ENCODE data around the gene KCNJ4. TPM values are rescaled to one million over a fixed set of nuclear protein-coding genes. Genes with fewer than 3 reads are reported as not detected.
A peak's percentile ranks its signal among the peaks of the same experiment; 100 is the strongest.

Gene KCNJ4
- total RNA-seq, 1 experiment from 2014 or later, result 0.92 TPM

DNA sequence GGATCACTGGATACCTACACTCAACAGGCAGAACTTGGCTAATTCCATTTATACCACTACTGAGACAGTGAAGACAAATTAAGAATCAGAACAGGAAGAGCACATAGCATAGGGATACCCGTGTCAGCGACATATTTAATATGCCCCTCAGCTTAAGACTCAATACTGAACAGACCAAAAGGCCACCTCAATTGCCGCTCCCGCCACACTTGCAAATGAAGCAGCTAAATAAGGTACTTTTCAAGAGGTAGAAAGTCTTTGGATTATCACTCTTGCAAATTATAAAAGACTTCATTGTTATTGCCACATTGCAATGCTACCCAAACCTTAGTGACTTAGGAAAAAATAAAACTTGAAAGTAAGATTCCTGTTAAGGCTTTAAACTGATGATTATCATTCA lies 48.0 kb upstream of the KCNJ4 start:
- peaks cover 54 to 76% (median 73%) of the 10 kb centered on the region in 3 experiments for H3K36me3 Mint-ChIP-seq (ENCODE audit: insufficient read depth in 1 of 3, low read depth in 3 of 3)

More for the DNA sequence above, 48.0 kb upstream of the KCNJ4 start:
- WGBS (ENCODE audit: extremely low coverage, insufficient read length, low lambda C conversion rate), result no CpG with 5 or more reads among the region's 4 CpGs
- no peak overlapping the region for H2AFZ ChIP-seq (ENCODE audit: low read length)
- TF ChIP-seq, protein P1, sequence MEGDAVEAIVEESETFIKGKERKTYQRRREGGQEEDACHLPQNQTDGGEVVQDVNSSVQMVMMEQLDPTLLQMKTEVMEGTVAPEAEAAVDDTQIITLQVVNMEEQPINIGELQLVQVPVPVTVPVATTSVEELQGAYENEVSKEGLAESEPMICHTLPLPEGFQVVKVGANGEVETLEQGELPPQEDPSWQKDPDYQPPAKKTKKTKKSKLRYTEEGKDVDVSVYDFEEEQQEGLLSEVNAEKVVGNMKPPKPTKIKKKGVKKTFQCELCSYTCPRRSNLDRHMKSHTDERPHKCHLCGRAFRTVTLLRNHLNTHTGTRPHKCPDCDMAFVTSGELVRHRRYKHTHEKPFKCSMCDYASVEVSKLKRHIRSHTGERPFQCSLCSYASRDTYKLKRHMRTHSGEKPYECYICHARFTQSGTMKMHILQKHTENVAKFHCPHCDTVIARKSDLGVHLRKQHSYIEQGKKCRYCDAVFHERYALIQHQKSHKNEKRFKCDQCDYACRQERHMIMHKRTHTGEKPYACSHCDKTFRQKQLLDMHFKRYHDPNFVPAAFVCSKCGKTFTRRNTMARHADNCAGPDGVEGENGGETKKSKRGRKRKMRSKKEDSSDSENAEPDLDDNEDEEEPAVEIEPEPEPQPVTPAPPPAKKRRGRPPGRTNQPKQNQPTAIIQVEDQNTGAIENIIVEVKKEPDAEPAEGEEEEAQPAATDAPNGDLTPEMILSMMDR (conservative IDR thresholded peaks at IDR 0.05), result no peak
- no peak overlapping the region for H4K5ac ChIP-seq (ENCODE audit: insufficient read length, low read depth, low read length)
- H3K4me2 ChIP-seq (ENCODE audit: insufficient read depth, insufficient read length, low read length), result peak overlapping the region; percentile 37
- H2BK15ac ChIP-seq (ENCODE audit: low read depth, low read length), result no peak overlapping the region
- no peaks in the 10 kb centered on the region; the same call in 1 of the 2 replicates for H3K27me3 Mint-ChIP-seq (ENCODE audit: low read depth)
- H3K18ac ChIP-seq (ENCODE audit: insufficient read length, low read depth, low read length), result no peak overlapping the region
- H3K9me3 ChIP-seq (ENCODE audit: control insufficient read depth, low read depth, low read length), result no peaks in the 10 kb centered on the region
- H2BK12ac ChIP-seq (ENCODE audit: insufficient read length, low read depth, low read length), result no peak overlapping the region
- H2BK5ac ChIP-seq (ENCODE audit: insufficient read length, low read length), result no peak overlapping the region
- no peak overlapping the region for H2BK20ac ChIP-seq (ENCODE audit: low read depth, low read length, poor library complexity, severe bottlenecking)
- H4K91ac ChIP-seq (ENCODE audit: insufficient read length, low read depth, low read length), result no peak overlapping the region
- peaks cover 7% of the 10 kb centered on the region for H3K23me2 ChIP-seq (ENCODE audit: insufficient read length, low read depth, low read length, poor library complexity, severe bottlenecking)
- H4K8ac ChIP-seq (replicated peaks; ENCODE audit: insufficient read length, low read depth, low read length), result no peak overlapping the region
- H3K9me3 Mint-ChIP-seq, result peaks cover 0 to 8% of the 10 kb centered on the region in 2 experiments; a peak in 3 of 5 replicates
- H3K14ac ChIP-seq (ENCODE audit: insufficient read depth, low read length), result no peak overlapping the region
- no peaks in the 10 kb centered on the region; the same call in 1 of the 2 replicates for H3K4me1 ChIP-seq (ENCODE audit: insufficient read depth, low read length)
- no peak overlapping the region for H3K9ac ChIP-seq (ENCODE audit: extremely low read depth, insufficient read length, low read length)
- peak overlapping the region in 1 of 3 experiments; percentile 79; a peak in 3 of 7 replicates for H3K27ac Mint-ChIP-seq
- H3K27ac ChIP-seq (ENCODE audit: insufficient read length, low read depth, low read length), result no peak overlapping the region
- no peak overlapping the region for H2BK120ac ChIP-seq (ENCODE audit: low read depth, low read length, poor library complexity, severe bottlenecking)
- no peaks in the 10 kb centered on the region for H4K20me1 ChIP-seq (ENCODE audit: control insufficient read depth, insufficient read depth, insufficient read length)
- H3T11ph ChIP-seq (ENCODE audit: low read length), result no peak overlapping the region
- H3K79me2 ChIP-seq (ENCODE audit: insufficient read depth, low read length), result peaks cover 37% of the 10 kb centered on the region; the same call in 1 of the 2 replicates
- no peak overlapping the region for H2AK5ac ChIP-seq (ENCODE audit: insufficient read length, low read length)
- no peak overlapping the region for H3K4ac ChIP-seq (ENCODE audit: low read depth, low read length)
- no peaks in the 10 kb centered on the region for H3K27me3 ChIP-seq (ENCODE audit: insufficient read depth, low read length)
- peaks cover 7% of the 10 kb centered on the region for H3K79me1 ChIP-seq (ENCODE audit: insufficient read depth, low read depth, low read length, poor library complexity, severe bottlenecking)
- H3K4me3 Mint-ChIP-seq, result peak overlapping the region; percentile 97 to 98
- H3K23ac ChIP-seq (ENCODE audit: insufficient read length, low read depth, low read length), result no peak overlapping the region
- no peak for DNase-seq
- H3K4me1 Mint-ChIP-seq, result peaks cover 33 to 38% of the 10 kb centered on the region in 2 experiments
- H3K56ac ChIP-seq (ENCODE audit: insufficient read length, low read depth, low read length), result no peak overlapping the region

Data from H9 (cell line).